ENCODE measurements around the gene ERCC6L2. TPM values are rescaled to one million over a fixed set of nuclear protein-coding genes. Genes with fewer than 3 reads are reported as not detected.

ERCC6L2 gene
- total RNA-seq, 1 donor from 2014 or later, result 70.1 TPM

- no peak for DNase-seq
Observed at GRCh38 chr9:95923794-95924193, 48.3 kb downstream of the ERCC6L2 start.

- no peak for DNase-seq
Observed at GRCh38 chr9:95924987-95925386, 49.5 kb downstream of the ERCC6L2 start.

- no peak for DNase-seq
Observed at GRCh38 chr9:95927271-95928004, 51.9 kb downstream of the ERCC6L2 start.

- no peak for DNase-seq
Observed at GRCh38 chr9:95930277-95930676, 54.8 kb downstream of the ERCC6L2 start.

GRCh38 chr9:95935861-95936578 lies 60.5 kb downstream of the ERCC6L2 start:
- DNase-seq, result no peak

GRCh38 chr9:95936579-95937075 lies 61.1 kb downstream of the ERCC6L2 start:
- DNase-seq, result no peak

GRCh38 chr9:95937131-95937530 lies 61.6 kb downstream of the ERCC6L2 start:
- DNase-seq, result no peak

- DNase-seq, result no peak
Observed at GRCh38 chr9:95938724-95939123, 63.2 kb downstream of the ERCC6L2 start.

- DNase-seq, result no peak
Observed at GRCh38 chr9:95939472-95939871, 64.0 kb downstream of the ERCC6L2 start.

GRCh38 chr9:95940265-95940664 lies 64.8 kb downstream of the ERCC6L2 start:
- DNase-seq, result no peak

GRCh38 chr9:95942016-95942415 lies 66.5 kb downstream of the ERCC6L2 start:
- no peak for DNase-seq

GRCh38 chr9:95947118-95947517 lies 71.6 kb downstream of the ERCC6L2 start:
- DNase-seq, result no peak

GRCh38 chr9:95952471-95952870 lies 77.0 kb downstream of the ERCC6L2 start:
- DNase-seq, result no peak

- no peak for DNase-seq
Observed at GRCh38 chr9:95953986-95954385, 78.5 kb downstream of the ERCC6L2 start.

GRCh38 chr9:95954940-95955339 lies 79.4 kb downstream of the ERCC6L2 start:
- no peak for DNase-seq

GRCh38 chr9:95962936-95963335 lies 87.4 kb downstream of the ERCC6L2 start:
- DNase-seq, result no peak

GRCh38 chr9:95963659-95964058 lies 88.2 kb downstream of the ERCC6L2 start:
- no peak for DNase-seq

- no peak for DNase-seq
Observed at GRCh38 chr9:95966306-95966705, 90.8 kb downstream of the ERCC6L2 start.

GRCh38 chr9:95970317-95970716 lies 94.8 kb downstream of the ERCC6L2 start:
- no peak for DNase-seq

GRCh38 chr9:95971815-95972214 lies 96.3 kb downstream of the ERCC6L2 start:
- no peak for DNase-seq

- no peak for DNase-seq
Observed at GRCh38 chr9:95974389-95974788, 98.9 kb downstream of the ERCC6L2 start.

GRCh38 chr9:95977371-95977770 lies 101.9 kb downstream of the ERCC6L2 start:
- DNase-seq, result no peak

GRCh38 chr9:95978106-95978505 lies 102.6 kb downstream of the ERCC6L2 start:
- no peak for DNase-seq

GRCh38 chr9:95979446-95979845 lies 104.0 kb downstream of the ERCC6L2 start:
- no peak for DNase-seq
